WTC11 (cell line): Measurements from ENCODE around the gene PPCDC. TPM values are rescaled to one million over a fixed set of nuclear protein-coding genes. Genes with fewer than 3 reads are reported as not detected.

ENCODE experiments used
- ATAC-seq: fragments of 200-7000 bp; cut with Tn5 transposase; 2 replicates; pipeline ENCODE4 v1.10.0; 2021; ENCODE audit warnings: mild to moderate bottlenecking, moderate library complexity
- CTCF ChIA-PET: fragments of 300-600 bp; sonication (Branson Sonifier 250); formaldehyde crosslinking; loops from one replicate; lab custom pipeline; 2021; ENCODE audit warnings: antibody characterized with exemption; lab: Charles Lee
- POLR2A ChIA-PET: fragments of 350-600 bp; sonication (Branson Sonifier 250); formaldehyde crosslinking; loops from one replicate; lab custom pipeline; 2021; ENCODE audit warnings: antibody characterized with exemption; lab: Charles Lee
- DNase-seq: peaks from one replicate; pipeline ENCODE4 v3.0.0; 2021; ENCODE audit warnings: low spot score
- H3K27ac Mint-ChIP-seq: 2 replicates; pipeline ENCODE4 v1.8.0; 2021; ENCODE audit warnings: mixed read lengths
- H3K27me3 Mint-ChIP-seq: 2 replicates; pipeline ENCODE4 v1.8.0; 2021; ENCODE audit warnings: low read depth, mild to moderate bottlenecking, moderate library complexity, mixed read lengths
- H3K36me3 Mint-ChIP-seq: 2 replicates; pipeline ENCODE4 v1.8.0; 2021; ENCODE audit warnings: mixed read lengths
- H3K4me1 Mint-ChIP-seq: 2 replicates; pipeline ENCODE4 v1.8.0; 2022; ENCODE audit warnings: mixed read lengths
- H3K4me3 Mint-ChIP-seq: 2 replicates; pipeline ENCODE4 v1.8.0; 2021; ENCODE audit warnings: mild to moderate bottlenecking, moderate library complexity, mixed read lengths
- H3K9me3 Mint-ChIP-seq: 2 replicates; pipeline ENCODE4 v1.8.0; 2021; ENCODE audit warnings: mixed read lengths
- ATF2 ChIP-seq: sonication (generic); formaldehyde crosslinking; IDR thresholded peaks from 2 replicates; pipeline ENCODE4 v1.8.1; 2022; ENCODE audit warnings: low read depth, missing genetic modification reagents, borderline replicate concordance
- ATF6 ChIP-seq: sonication (generic); formaldehyde crosslinking; IDR thresholded peaks from 2 replicates; pipeline ENCODE4 v1.8.1; 2023; ENCODE audit warnings: mild to moderate bottlenecking, missing genetic modification reagents
- CREB1 ChIP-seq: sonication (generic); formaldehyde crosslinking; IDR thresholded peaks from 2 replicates; pipeline ENCODE4 v1.8.0; 2023; ENCODE audit warnings: mild to moderate bottlenecking, missing genetic modification reagents
- E2F1 ChIP-seq: sonication (generic); formaldehyde crosslinking; IDR thresholded peaks from 2 replicates; pipeline ENCODE4 v1.8.0; 2022; ENCODE audit warnings: mild to moderate bottlenecking, missing genetic modification reagents
- ELF4 ChIP-seq: sonication (generic); formaldehyde crosslinking; IDR thresholded peaks from 2 replicates; pipeline ENCODE4 v1.8.1; 2022; ENCODE audit warnings: low read depth, mild to moderate bottlenecking, moderate library complexity, missing genetic modification reagents
- ERG ChIP-seq: fragments of 250-450 bp; sonication (Bioruptor Pico); IDR thresholded peaks from 2 replicates; pipeline ENCODE4 v1.8.0; 2021; ENCODE audit warnings: mild to moderate bottlenecking
- GRHL2 ChIP-seq: fragments of 250-450 bp; sonication (Bioruptor Pico); IDR thresholded peaks from 2 replicates; pipeline ENCODE4 v1.8.0; 2022; ENCODE audit warnings: mild to moderate bottlenecking, moderate library complexity; ENCODE audit not compliant: insufficient replicate concordance, severe bottlenecking
- HMGA2 ChIP-seq: fragments of 250-450 bp; sonication (Bioruptor Pico); IDR thresholded peaks from 2 replicates; pipeline ENCODE4 v1.4.0; 2021; ENCODE audit warnings: mild to moderate bottlenecking, moderate library complexity
- JUN ChIP-seq: sonication (generic); formaldehyde crosslinking; IDR thresholded peaks from 2 replicates; pipeline ENCODE4 v1.8.0; 2023; ENCODE audit warnings: mild to moderate bottlenecking, missing genetic modification reagents
- KAT7 ChIP-seq: sonication (generic); formaldehyde crosslinking; IDR thresholded peaks from 2 replicates; pipeline ENCODE4 v1.8.1; 2023; ENCODE audit warnings: missing genetic modification reagents, mild to moderate bottlenecking, borderline replicate concordance
- PRDM15 ChIP-seq: sonication (generic); formaldehyde crosslinking; IDR thresholded peaks from 2 replicates; pipeline ENCODE4 v1.8.0; 2022; ENCODE audit warnings: missing genetic modification reagents
- PRRX2 ChIP-seq: fragments of 250-450 bp; sonication (Bioruptor Pico); IDR thresholded peaks from 2 replicates; pipeline ENCODE4 v1.8.0; 2021; ENCODE audit warnings: mild to moderate bottlenecking
- SOX15 ChIP-seq: fragments of 250-450 bp; sonication (Bioruptor Pico); IDR thresholded peaks from 2 replicates; pipeline ENCODE4 v1.9.0; 2021; ENCODE audit warnings: mild to moderate bottlenecking
- ZMAT4 ChIP-seq: fragments of 250-450 bp; sonication (Bioruptor Pico); IDR thresholded peaks from 2 replicates; pipeline ENCODE4 v1.9.0; 2021; ENCODE audit warnings: mild to moderate bottlenecking
- ZNF121 ChIP-seq: sonication (generic); formaldehyde crosslinking; IDR thresholded peaks from 2 replicates; pipeline ENCODE4 v1.8.0; 2023; ENCODE audit warnings: missing genetic modification reagents
- ZNF232 ChIP-seq: sonication (generic); formaldehyde crosslinking; IDR thresholded peaks from 2 replicates; pipeline ENCODE4 v1.8.0; 2022; ENCODE audit warnings: mild to moderate bottlenecking, missing genetic modification reagents
- ZNF512 ChIP-seq: sonication (generic); formaldehyde crosslinking; IDR thresholded peaks from 2 replicates; pipeline ENCODE4 v1.8.1; 2022; ENCODE audit warnings: missing genetic modification reagents, borderline replicate concordance
- total RNA-seq: library from RNA; stranded (reverse); gene quantifications from 3 replicates; pipeline ENCODE4 v1.2.3, GENCODE V29; 2021

Gene PPCDC
- total RNA-seq, 1 experiment from 2014 or later: 30.1 TPM

GRCh38 chr15:75054172-75054897 is 30.9 kb downstream of the PPCDC start:
- Mint-ChIP-seq H3K9me3 (no peaks in the 10 kb centered on the region), H3K27me3 (no peaks in the 10 kb centered on the region), H3K4me1 (no peaks in the 10 kb centered on the region), H3K4me3 (no peak overlapping the region), H3K36me3 (no peaks in the 10 kb centered on the region), H3K27ac (no peak overlapping the region)
- TF ChIP-seq ATF2 (CRISPR knock-in tag) (no peak), ZNF512 (CRISPR knock-in tag) (no peak)
- no peak for ATAC-seq
- ChIA-PET CTCF (interaction anchor here (0.6 to 2.4 kb wide), 4 partner anchors 12 to 174 kb away, joined by 3 to 7 read pairs (median 3); no protein-coding TSS in a partner anchor), POLR2A (interaction anchor here (0.8 kb wide), 1 partner anchor 20 kb away, joined by 5 read pairs; no protein-coding TSS in a partner anchor)
- no peak for DNase-seq

- Mint-ChIP-seq H3K27me3 (no peaks in the 10 kb centered on the region), H3K9me3 (no peaks in the 10 kb centered on the region), H3K27ac (no peak overlapping the region), H3K4me1 (no peaks in the 10 kb centered on the region), H3K36me3 (no peaks in the 10 kb centered on the region), H3K4me3 (no peak overlapping the region)
- no peak for ATAC-seq
- no peak for DNase-seq
- no peak for TF ChIP-seq ERG (CRISPR knock-in tag)
- TF ChIP-seq CREB1 (CRISPR knock-in tag): no peak
- ChIA-PET POLR2A (no interaction called here), CTCF (interaction anchor here (1.2 to 2.4 kb wide), 2 partner anchors 13 to 27 kb away, joined by 3 to 7 read pairs; no protein-coding TSS in a partner anchor)
These were observed 32.6 kb downstream of the PPCDC start for GRCh38 chr15:75056036-75056435.

GRCh38 chr15:75058127-75058905 is 34.9 kb downstream of the PPCDC start:
- H3K9me3 Mint-ChIP-seq: no peaks in the 10 kb centered on the region
- POLR2A ChIA-PET: interaction anchor here (1.0 kb wide), 1 partner anchor 143 kb away, joined by 3 read pairs; the partner anchor contains the start of gene C15orf39
- CTCF ChIA-PET: interaction anchor here (1.2 to 1.9 kb wide), 3 partner anchors 29 to 250 kb away, joined by 4 to 7 read pairs (median 5); partner anchors contain the start of gene C15orf39
- TF ChIP-seq GRHL2: no peak
- TF ChIP-seq ZNF232 (CRISPR knock-in tag): no peak
- TF ChIP-seq ZMAT4 (CRISPR knock-in tag): no peak
- no peak for TF ChIP-seq E2F1 (CRISPR knock-in tag)
- no peak for TF ChIP-seq HMGA2 (CRISPR knock-in tag)
- TF ChIP-seq KAT7 (CRISPR knock-in tag): no peak
- no peak for TF ChIP-seq PRDM15 (CRISPR knock-in tag)
- no peak for TF ChIP-seq ELF4 (CRISPR knock-in tag)
- TF ChIP-seq ATF6 (CRISPR knock-in tag): no peak
- no peak for TF ChIP-seq SOX15 (CRISPR knock-in tag)
- TF ChIP-seq PRRX2: no peak
- TF ChIP-seq JUN: no peak
- TF ChIP-seq ZNF121 (CRISPR knock-in tag): no peak

More at GRCh38 chr15:75058127-75058905, 34.9 kb downstream of the PPCDC start:
- Mint-ChIP-seq H3K36me3 (no peaks in the 10 kb centered on the region), H3K27ac (no peak overlapping the region), H3K27me3 (no peaks in the 10 kb centered on the region), H3K4me1 (peaks cover 1% of the 10 kb centered on the region), H3K4me3 (no peak overlapping the region)
- DNase-seq (no peak), ATAC-seq (no peak)
